Measurements from ENCODE around the gene NTRK2. TPM values are rescaled to one million over a fixed set of nuclear protein-coding genes. Genes with fewer than 3 reads are reported as not detected.

Gene NTRK2
- total RNA-seq, 1 experiment from 2014 or later, result not detected

- no peak overlapping the region for H3K9ac ChIP-seq (ENCODE audit: low read length)
- DNase-seq (ENCODE audit: low read depth, low spot score), result no peak
- no peaks in the 10 kb centered on the region for H4K20me1 ChIP-seq (ENCODE audit: insufficient read depth)
- peaks cover 0 to 3% of the 10 kb centered on the region in 2 experiments; a peak in 1 of 4 replicates for H3K4me1 ChIP-seq (ENCODE audit: control insufficient read depth in 1 of 2, insufficient read depth in 2 of 2, low read length in 2 of 2)
- no peaks in the 10 kb centered on the region for H3K79me2 ChIP-seq (ENCODE audit: insufficient read depth, low read length)
- no peak overlapping the region for H3K4me3 ChIP-seq (replicated peaks in 1 of 2; ENCODE audit: low read depth in 1 of 2, low read length in 2 of 2)
- no peak overlapping the region for H3K4me2 ChIP-seq (ENCODE audit: low read length)
- intact Hi-C loops (cut with micrococcal nuclease), result no loop called here
- ATAC-seq, result no peak
- no peaks in the 10 kb centered on the region for H3K36me3 ChIP-seq (ENCODE audit: control insufficient read depth in 1 of 2, insufficient read depth in 2 of 2, low read length in 2 of 2)
- ChIA-PET POLR2A (no interaction called here), RAD21 (ENCODE audit: low non-redundant PET in 1 of 2, low total read pairs in 2 of 2, uncharacterized antibody in 2 of 2, unreplicated experiment in 2 of 2) (no interaction called here), CTCF (no interaction called here)
- H3K9me2 ChIP-seq (ENCODE audit: insufficient read depth), result no peaks in the 10 kb centered on the region
- H2AFZ ChIP-seq (ENCODE audit: low read depth, low read length, poor library complexity, severe bottlenecking), result no peak overlapping the region
- peaks cover 39% of the 10 kb centered on the region for H3K27me3 ChIP-seq (ENCODE audit: insufficient read depth, low read length)
- TF ChIP-seq YY1 (IDR thresholded peaks at IDR 0.05; ENCODE audit: extremely low read depth, insufficient replicate concordance, low read depth, low read length) (no peak), SRF (IDR thresholded peaks at IDR 0.05; ENCODE audit: low read depth) (no peak), RAD21 (IDR thresholded peaks at IDR 0.05; ENCODE audit: low read depth) (no peak), SIN3A (IDR thresholded peaks at IDR 0.05; ENCODE audit: low read depth) (no peak), ZFX (IDR thresholded peaks at IDR 0.05) (no peak), JUND (IDR thresholded peaks at IDR 0.05) (no peak), CTCF (IDR thresholded peaks at IDR 0.05 in 2 of 3, conservative IDR thresholded peaks at IDR 0.05 in 1 of 3; ENCODE audit: borderline replicate concordance in 1 of 3, insufficient read depth in 1 of 3, low read depth in 2 of 3, low read length in 2 of 3) (no peak), EZH2 (IDR thresholded peaks at IDR 0.05) (no peak), POLR2A (IDR thresholded peaks at IDR 0.05; ENCODE audit: borderline replicate concordance, extremely low read depth, insufficient read depth, insufficient read length) (no peak), CBX3 (IDR thresholded peaks at IDR 0.05; ENCODE audit: low read depth) (no peak), ATF3 (IDR thresholded peaks at IDR 0.05) (no peak)
- no TSS peak for BruUV-seq (replicated peaks)
- no peaks in the 10 kb centered on the region for H3K9me3 ChIP-seq (ENCODE audit: control insufficient read depth in 1 of 2, insufficient read depth in 1 of 2, low read depth in 1 of 2, low read length in 2 of 2)
- no peak overlapping the region for H3K27ac ChIP-seq (ENCODE audit: low read depth, low read length)
Measured at GRCh38 chr9:85042981-85043647, 373.6 kb downstream of the NTRK2 start.

Measured in HCT116 (cell line).